Measurements from ENCODE around the gene DRC7. TPM values are rescaled to one million over a fixed set of nuclear protein-coding genes. Genes with fewer than 3 reads are reported as not detected.

DRC7 gene
- polyA plus RNA-seq, 1 donor from 2014 or later, result 1.4 TPM

- H3K36me3 ChIP-seq (ENCODE audit: insufficient read depth, low read length), result no peaks in the 10 kb centered on the region
- no peak overlapping the region for H3K9ac ChIP-seq (ENCODE audit: low read length)
- no peak for TF ChIP-seq REST (IDR thresholded peaks at IDR 0.05; ENCODE audit: borderline replicate concordance)
- TF ChIP-seq EZH2 (IDR thresholded peaks at IDR 0.05; ENCODE audit: borderline replicate concordance, insufficient read depth, low read length, poor library complexity, severe bottlenecking), result no peak
- no peak for TF ChIP-seq CTCF (IDR thresholded peaks at IDR 0.05; ENCODE audit: poor library complexity, severe bottlenecking)
- no peak for TF ChIP-seq RAD21 (conservative IDR thresholded peaks at IDR 0.05)
- no peak for TF ChIP-seq EP300 (conservative IDR thresholded peaks at IDR 0.05; ENCODE audit: poor library complexity, severe bottlenecking)
- no peak for TF ChIP-seq POLR2AphosphoS5 (IDR thresholded peaks at IDR 0.05)
- TF ChIP-seq MXI1 (conservative IDR thresholded peaks at IDR 0.05; ENCODE audit: poor library complexity, severe bottlenecking), result no peak
- TF ChIP-seq TAF1 (IDR thresholded peaks at IDR 0.05; ENCODE audit: low read depth), result no peak
- TF ChIP-seq SMC3 (conservative IDR thresholded peaks at IDR 0.05; ENCODE audit: poor library complexity), result no peak
Measured at GRCh38 chr16:57758331-57759117, 63.9 kb downstream of the DRC7 start.

GRCh38 chr16:57759131-57759530, 64.5 kb downstream of the DRC7 start:
- no peaks in the 10 kb centered on the region for H3K27me3 ChIP-seq (ENCODE audit: insufficient read depth, low read depth, low read length)
- H3F3A ChIP-seq (ENCODE audit: insufficient read depth, low read length, poor library complexity, severe bottlenecking), result no peaks in the 10 kb centered on the region
- H3K4me2 ChIP-seq (ENCODE audit: low read length), result no peak overlapping the region
- H3K9me3 ChIP-seq (ENCODE audit: low read length), result no peaks in the 10 kb centered on the region
- H2AFZ ChIP-seq (ENCODE audit: low read depth, low read length), result no peak overlapping the region
- no peaks in the 10 kb centered on the region for H3K79me2 ChIP-seq (replicated peaks; ENCODE audit: insufficient read depth, low read length)
- TF ChIP-seq CTCF (IDR thresholded peaks at IDR 0.05; ENCODE audit: poor library complexity, severe bottlenecking) (no peak), EZH2 (IDR thresholded peaks at IDR 0.05; ENCODE audit: borderline replicate concordance, insufficient read depth, low read length, poor library complexity, severe bottlenecking) (no peak), RAD21 (conservative IDR thresholded peaks at IDR 0.05) (no peak), TAF1 (IDR thresholded peaks at IDR 0.05; ENCODE audit: low read depth) (no peak), MXI1 (conservative IDR thresholded peaks at IDR 0.05; ENCODE audit: poor library complexity, severe bottlenecking) (no peak), SMC3 (conservative IDR thresholded peaks at IDR 0.05; ENCODE audit: poor library complexity) (no peak), EP300 (conservative IDR thresholded peaks at IDR 0.05; ENCODE audit: poor library complexity, severe bottlenecking) (no peak), REST (IDR thresholded peaks at IDR 0.05; ENCODE audit: borderline replicate concordance) (no peak), POLR2AphosphoS5 (IDR thresholded peaks at IDR 0.05) (no peak)
- H3K4me3 ChIP-seq (ENCODE audit: low read length), result no peak overlapping the region
- no peak overlapping the region for H3K27ac ChIP-seq (ENCODE audit: low read length)
- no peaks in the 10 kb centered on the region for H3K9me2 ChIP-seq (ENCODE audit: insufficient read depth, low read length)
- no peaks in the 10 kb centered on the region for H4K20me1 ChIP-seq (ENCODE audit: insufficient read depth)
- no peaks in the 10 kb centered on the region for H3K36me3 ChIP-seq (ENCODE audit: insufficient read depth, low read length)
- H3K9ac ChIP-seq (ENCODE audit: low read length), result no peak overlapping the region

More at GRCh38 chr16:57758331-57759117, 63.9 kb downstream of the DRC7 start:
- Histone ChIP-seq H3K9me3 (ENCODE audit: low read length) (no peaks in the 10 kb centered on the region), H3K79me2 (replicated peaks; ENCODE audit: insufficient read depth, low read length) (no peaks in the 10 kb centered on the region), H3F3A (ENCODE audit: insufficient read depth, low read length, poor library complexity, severe bottlenecking) (no peaks in the 10 kb centered on the region), H3K4me3 (ENCODE audit: low read length) (no peak overlapping the region), H4K20me1 (ENCODE audit: insufficient read depth) (no peaks in the 10 kb centered on the region), H3K27ac (ENCODE audit: low read length) (no peak overlapping the region), H2AFZ (ENCODE audit: low read depth, low read length) (no peak overlapping the region), H3K4me2 (ENCODE audit: low read length) (no peak overlapping the region), H3K27me3 (ENCODE audit: insufficient read depth, low read depth, low read length) (no peaks in the 10 kb centered on the region), H3K9me2 (ENCODE audit: insufficient read depth, low read length) (no peaks in the 10 kb centered on the region)

Data from neural cell (in vitro differentiated cells).